Transverse colon (tissue), 4 donors: ENCODE data around the gene TSPOAP1.

Source experiments
- POLR2AphosphoS5 ChIP-seq, 3 donors: sonication (generic); formaldehyde crosslinking; IDR thresholded peaks; one replicate each; pipeline ENCODE4 v1.6.1; 2016; ENCODE audit warnings: antibody characterized with exemption in 3 of 3
- TF ChIP-seq, protein P1 (sequence below), 5 experiments: fragments of 200-600 bp in 3 of 5; fragments of 450-650 bp in 2 of 5; sonication (generic) in 3 of 5; IDR thresholded peaks; 1 replicate in 2 of 5; 2 replicates in 3 of 5; pipeline ENCODE4 v1.5.1; 2016 to 2017; ENCODE audit warnings: antibody characterized with exemption in 5 of 5, inconsistent platforms in 3 of 5, mild to moderate bottlenecking in 2 of 5, moderate library complexity in 1 of 5

DNA sequence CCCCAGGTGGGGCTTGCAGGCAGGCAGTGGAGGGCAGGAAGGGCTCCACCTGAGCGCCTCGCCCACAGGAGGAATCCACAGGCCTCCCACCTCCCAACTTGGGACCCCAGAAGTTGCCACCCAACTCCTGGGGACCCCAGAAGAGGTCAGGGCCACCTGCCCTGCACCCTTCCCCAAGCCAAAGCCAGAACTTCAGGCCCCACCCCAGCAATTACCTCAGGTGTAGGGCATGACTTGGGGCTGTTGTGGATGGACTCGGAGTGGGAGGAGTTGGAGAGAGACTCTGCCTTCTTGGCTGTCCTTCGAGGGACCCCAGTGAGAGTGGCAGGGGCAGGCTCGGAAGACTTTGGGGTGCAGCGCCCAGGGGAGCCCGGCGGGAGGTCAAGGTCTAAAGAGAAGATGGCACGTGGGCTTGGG lies 10.5 kb downstream of the TSPOAP1 start:
- TF ChIP-seq, protein P1, sequence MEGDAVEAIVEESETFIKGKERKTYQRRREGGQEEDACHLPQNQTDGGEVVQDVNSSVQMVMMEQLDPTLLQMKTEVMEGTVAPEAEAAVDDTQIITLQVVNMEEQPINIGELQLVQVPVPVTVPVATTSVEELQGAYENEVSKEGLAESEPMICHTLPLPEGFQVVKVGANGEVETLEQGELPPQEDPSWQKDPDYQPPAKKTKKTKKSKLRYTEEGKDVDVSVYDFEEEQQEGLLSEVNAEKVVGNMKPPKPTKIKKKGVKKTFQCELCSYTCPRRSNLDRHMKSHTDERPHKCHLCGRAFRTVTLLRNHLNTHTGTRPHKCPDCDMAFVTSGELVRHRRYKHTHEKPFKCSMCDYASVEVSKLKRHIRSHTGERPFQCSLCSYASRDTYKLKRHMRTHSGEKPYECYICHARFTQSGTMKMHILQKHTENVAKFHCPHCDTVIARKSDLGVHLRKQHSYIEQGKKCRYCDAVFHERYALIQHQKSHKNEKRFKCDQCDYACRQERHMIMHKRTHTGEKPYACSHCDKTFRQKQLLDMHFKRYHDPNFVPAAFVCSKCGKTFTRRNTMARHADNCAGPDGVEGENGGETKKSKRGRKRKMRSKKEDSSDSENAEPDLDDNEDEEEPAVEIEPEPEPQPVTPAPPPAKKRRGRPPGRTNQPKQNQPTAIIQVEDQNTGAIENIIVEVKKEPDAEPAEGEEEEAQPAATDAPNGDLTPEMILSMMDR (IDR thresholded peaks at IDR 0.05): no peak
- no peak for TF ChIP-seq POLR2AphosphoS5 (IDR thresholded peaks at IDR 0.05)
